Colonic mucosa (tissue), 4 donors: Measurements from ENCODE around the gene SLIT3. TPM values are rescaled to one million over a fixed set of nuclear protein-coding genes. Genes with fewer than 3 reads are reported as not detected.

Experiments used
- DNase-seq: peaks from one replicate; pipeline ENCODE4 v3.0.0-alpha.2; 2020
- H3K27ac ChIP-seq: fragments of 200-600 bp; one replicate; pipeline ENCODE4 v1.8.0; 2021
- H3K27me3 ChIP-seq: fragments of 200-600 bp; one replicate; pipeline ENCODE4 v1.8.0; 2021
- H3K36me3 ChIP-seq: fragments of 200-600 bp; one replicate; pipeline ENCODE4 v1.8.0; 2021
- H3K4me1 ChIP-seq: fragments of 200-600 bp; one replicate; pipeline ENCODE4 v1.8.0; 2021; ENCODE audit warnings: mild to moderate bottlenecking
- H3K4me3 ChIP-seq: fragments of 200-600 bp; one replicate; pipeline ENCODE4 v1.8.0; 2021
- H3K9ac ChIP-seq, 2 donors: one replicate each; pipeline ENCODE4 v1.7.0; 2013; ENCODE audit warnings: control low read depth in 2 of 2, low read depth in 2 of 2, low read length in 2 of 2
- H3K9me3 ChIP-seq: fragments of 200-600 bp; one replicate; pipeline ENCODE4 v1.8.0; 2021
- CTCF ChIP-seq: fragments of 200-600 bp; IDR thresholded peaks from one replicate; pipeline ENCODE4 v1.8.0; 2022; ENCODE audit warnings: antibody characterized with exemption, mild to moderate bottlenecking
- intact Hi-C: fragments of 100-400 bp; cut with DNase I; formaldehyde crosslinking; loops from one replicate; pipeline ENCODE4 v1.14.1; 2022
- total RNA-seq, 2 donors: library from RNA; stranded (reverse); fragmentation: NEBNext Ultra II Directional in 1 of 2; extraction: Animal tissue kit (Norgen Biotek cat#: 25700) in 1 of 2; gene quantifications; one replicate each; pipeline ENCODE4 v1.2.1, GENCODE V29; 2021
- donor health status: healthy.
- donor health status: DM: no; HTN: no; CAD: no.
- donor health status: DM: no; HTN: no; CAD: no.

SLIT3 gene
- total RNA-seq, 2 donors from 2014 or later: 3.4 to 7.6 TPM

GRCh38 chr5:169242849-169243186 is 58.1 kb downstream of the SLIT3 start:
- no peak for TF ChIP-seq CTCF
- no peak overlapping the region for H3K9ac ChIP-seq
- no peak overlapping the region for H3K27ac ChIP-seq
- intact Hi-C loops: no loop called here
- H3K27me3 ChIP-seq: no peaks in the 10 kb centered on the region
- H3K4me3 ChIP-seq: no peak overlapping the region
- no peak for DNase-seq
- H3K9me3 ChIP-seq: no peaks in the 10 kb centered on the region
- no peaks in the 10 kb centered on the region for H3K36me3 ChIP-seq
- no peaks in the 10 kb centered on the region for H3K4me1 ChIP-seq

DNA sequence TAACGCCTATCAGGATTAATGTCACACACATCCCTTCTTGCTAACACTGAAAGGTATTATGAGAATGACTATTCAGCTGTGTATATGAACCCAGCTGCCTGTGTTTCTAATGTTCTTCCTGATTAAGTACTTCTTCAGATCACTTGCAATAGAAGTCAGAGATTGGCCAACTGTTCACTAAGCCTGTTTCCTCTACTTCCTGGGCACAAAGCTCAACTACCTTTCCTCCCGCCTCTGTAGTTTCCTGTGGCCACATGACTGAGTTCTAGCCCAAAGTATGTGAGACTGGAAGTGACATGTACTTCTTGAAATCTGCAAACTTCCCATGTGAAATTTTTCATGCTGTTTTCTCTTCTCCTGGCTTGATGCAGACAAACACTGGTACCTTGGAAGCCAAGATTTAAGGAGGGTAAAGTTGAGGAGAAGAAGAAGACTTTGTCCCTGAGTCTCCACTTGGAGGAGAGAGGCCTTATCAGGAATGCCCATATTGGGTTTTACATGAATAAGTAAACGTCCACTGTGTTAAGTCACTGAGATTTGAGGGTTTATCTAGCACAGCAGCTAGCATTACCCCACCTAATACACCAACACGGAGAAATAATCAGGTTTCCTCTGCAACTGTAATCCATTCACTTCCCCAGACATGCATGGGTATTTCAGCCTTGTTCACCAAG is 58.6 kb downstream of the SLIT3 start:
- Histone ChIP-seq H3K36me3 (no peaks in the 10 kb centered on the region), H3K4me3 (no peak overlapping the region), H3K27ac (no peak overlapping the region), H3K27me3 (no peaks in the 10 kb centered on the region), H3K9ac (no peak overlapping the region), H3K4me1 (no peaks in the 10 kb centered on the region), H3K9me3 (no peaks in the 10 kb centered on the region)
- intact Hi-C loops: no loop called here
- TF ChIP-seq CTCF: no peak
- no peak for DNase-seq

DNA sequence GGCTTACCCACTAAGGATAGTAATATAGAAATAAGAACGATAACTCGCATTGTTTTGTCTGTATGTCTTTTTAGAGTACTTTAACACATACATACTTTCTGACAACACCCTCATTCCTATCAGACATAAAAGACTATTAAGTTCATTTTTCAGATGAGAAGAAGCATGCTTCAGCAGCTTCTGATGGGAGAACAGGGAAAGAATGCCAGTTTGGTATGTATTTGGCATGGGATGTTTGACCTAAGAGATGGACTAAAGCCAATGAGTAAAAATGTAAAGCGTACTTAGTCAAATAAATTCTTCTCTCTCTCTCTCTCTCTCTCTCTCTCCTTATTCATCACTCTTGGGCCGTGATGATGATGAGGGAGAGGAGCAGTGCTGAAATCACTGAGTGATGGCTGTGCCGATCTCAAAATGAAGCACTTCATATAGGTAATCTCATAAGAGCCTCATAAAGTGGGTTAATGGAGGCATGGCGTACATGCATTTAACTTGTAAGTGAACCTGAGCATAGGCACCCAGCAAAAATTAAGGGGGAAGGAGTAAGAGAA is 71.5 kb downstream of the SLIT3 start:
- no peaks in the 10 kb centered on the region for H3K36me3 ChIP-seq
- H3K27me3 ChIP-seq: no peaks in the 10 kb centered on the region
- no peak for TF ChIP-seq CTCF
- no peak for DNase-seq
- no peaks in the 10 kb centered on the region for H3K4me1 ChIP-seq
- H3K27ac ChIP-seq: no peak overlapping the region
- no peak overlapping the region for H3K9ac ChIP-seq
- intact Hi-C loops: no loop called here
- no peak overlapping the region for H3K4me3 ChIP-seq
- no peaks in the 10 kb centered on the region for H3K9me3 ChIP-seq

DNA sequence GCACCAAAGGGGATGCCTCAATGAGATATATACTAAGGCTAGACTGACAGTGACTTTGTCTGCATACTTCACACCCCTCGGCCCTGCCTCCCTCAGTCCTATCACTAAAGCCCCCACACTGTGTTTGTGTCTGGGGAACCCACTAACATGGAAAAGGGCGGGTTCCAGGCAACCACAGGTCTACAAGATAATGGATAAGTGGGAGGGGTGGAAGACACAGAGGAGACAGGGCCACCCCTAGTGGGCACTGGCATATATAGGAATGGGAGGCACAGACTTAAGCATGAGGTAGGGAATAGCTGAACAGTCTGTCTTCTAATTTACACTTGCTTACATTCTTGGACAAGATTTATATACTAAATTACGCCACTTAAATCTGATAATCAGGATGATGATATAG is 74.0 kb downstream of the SLIT3 start:
- Histone ChIP-seq H3K4me1 (no peaks in the 10 kb centered on the region), H3K9me3 (no peaks in the 10 kb centered on the region), H3K27me3 (no peaks in the 10 kb centered on the region), H3K27ac (no peak overlapping the region), H3K9ac (no peak overlapping the region), H3K4me3 (no peak overlapping the region), H3K36me3 (no peaks in the 10 kb centered on the region)
- intact Hi-C loops: no loop called here
- no peak for DNase-seq
- no peak for TF ChIP-seq CTCF

DNA sequence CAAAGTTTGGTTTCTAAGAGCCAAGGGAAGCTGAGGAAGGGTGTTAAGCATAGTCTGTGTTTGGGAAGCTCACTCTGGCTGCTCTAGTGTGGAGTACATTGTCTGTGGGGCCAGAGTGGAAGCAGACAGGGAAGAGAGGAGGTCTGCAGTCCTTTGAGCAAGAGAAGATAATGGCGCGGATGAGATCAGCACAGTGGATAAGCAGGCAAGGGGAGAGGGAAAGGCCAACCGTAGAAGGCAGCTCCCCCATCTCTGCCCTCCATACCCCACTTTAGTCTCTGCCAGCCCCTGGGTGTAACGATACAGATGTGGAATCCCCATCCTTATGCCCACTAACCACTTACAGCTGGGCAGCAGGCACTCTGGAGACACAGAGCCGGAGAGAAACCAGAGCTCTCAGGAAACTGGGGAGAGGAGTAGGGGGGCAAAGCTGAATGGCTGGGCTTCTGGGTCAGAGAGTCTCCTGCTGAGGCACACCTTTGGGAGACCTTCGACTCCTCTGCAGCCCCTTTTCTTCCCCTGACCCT is 75.0 kb downstream of the SLIT3 start:
- Histone ChIP-seq H3K4me3 (no peak overlapping the region), H3K36me3 (no peaks in the 10 kb centered on the region), H3K9ac (no peak overlapping the region), H3K9me3 (no peaks in the 10 kb centered on the region), H3K27me3 (no peaks in the 10 kb centered on the region), H3K27ac (no peak overlapping the region), H3K4me1 (no peaks in the 10 kb centered on the region)
- no peak for DNase-seq
- no peak for TF ChIP-seq CTCF
- intact Hi-C loops: no loop called here
